Measurements from ENCODE around the gene HHAT.

- TF ChIP-seq CTCF (IDR thresholded peaks at IDR 0.05) (no peak), POLR2A (IDR thresholded peaks at IDR 0.05; ENCODE audit: low read depth) (no peak), POLR2AphosphoS5 (IDR thresholded peaks at IDR 0.05) (no peak)
Observed at GRCh38 chr1:210536254-210536961, 207.7 kb downstream of the HHAT start.

All from esophagus muscularis mucosa (tissue), 3 donors.